GM12801 (cell line): Measurements from ENCODE around the gene APLN.

ENCODE experiments used
- CTCF ChIP-seq: IDR thresholded peaks from one replicate; pipeline ENCODE4 v1.5.1; 2011; ENCODE audit warnings: control low read depth; ENCODE audit not compliant: insufficient read length; ENCODE audit errors: extremely low read depth

Gene APLN, protein sequence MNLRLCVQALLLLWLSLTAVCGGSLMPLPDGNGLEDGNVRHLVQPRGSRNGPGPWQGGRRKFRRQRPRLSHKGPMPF

GRCh38 chrX:129654652-129655546, at the start of gene APLN:
TSS of gene APLN (minus strand) at chrX:129654956. CDS start at chrX:129654630, 326 bp downstream.
- no peak for TF ChIP-seq CTCF

GRCh38 chrX:129704491-129704890, 49.7 kb upstream of the APLN start:
- TF ChIP-seq CTCF: no peak

DNA sequence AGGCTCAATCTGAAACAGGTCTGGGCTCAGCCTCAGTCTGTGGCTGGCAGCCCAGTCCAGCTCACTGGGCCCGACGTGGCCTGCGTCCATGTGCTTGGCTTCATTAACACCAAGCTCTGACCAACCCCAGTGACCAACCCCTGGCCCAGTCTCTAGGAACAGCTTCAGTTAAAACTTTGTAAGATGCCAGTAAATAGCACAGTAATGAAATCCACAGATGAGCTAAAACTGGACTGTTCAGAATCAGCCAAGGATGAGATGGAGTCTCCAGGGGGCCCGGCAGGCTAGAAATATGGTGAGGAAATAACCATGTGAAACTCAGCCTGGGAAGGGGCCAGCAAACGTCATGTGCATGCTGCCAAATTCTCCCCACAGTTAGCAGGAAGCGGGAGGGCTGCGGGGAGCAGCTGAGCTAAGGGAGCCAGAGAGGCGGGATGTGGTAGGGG, 46.9 kb upstream of the APLN start:
- no peak for TF ChIP-seq CTCF

DNA sequence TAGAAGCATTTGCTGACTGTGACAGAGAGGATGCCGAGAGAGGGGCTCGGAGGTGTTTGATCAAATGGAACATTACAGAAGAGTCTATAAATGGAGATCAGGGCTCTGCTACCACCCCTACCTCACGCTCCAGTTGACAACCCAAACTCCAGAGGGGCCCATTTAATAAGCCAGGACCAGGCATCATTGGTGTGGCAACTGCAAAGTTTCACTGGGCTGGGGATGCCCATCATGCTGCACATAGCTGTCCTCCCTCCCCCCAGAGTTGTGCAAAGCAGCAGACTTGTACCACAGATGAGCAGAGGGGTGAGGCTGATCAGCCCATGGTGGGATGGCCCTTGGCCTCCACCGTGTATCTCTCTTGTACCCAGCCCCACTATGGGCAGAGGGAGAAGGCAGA, 45.8 kb upstream of the APLN start:
- no peak for TF ChIP-seq CTCF

DNA sequence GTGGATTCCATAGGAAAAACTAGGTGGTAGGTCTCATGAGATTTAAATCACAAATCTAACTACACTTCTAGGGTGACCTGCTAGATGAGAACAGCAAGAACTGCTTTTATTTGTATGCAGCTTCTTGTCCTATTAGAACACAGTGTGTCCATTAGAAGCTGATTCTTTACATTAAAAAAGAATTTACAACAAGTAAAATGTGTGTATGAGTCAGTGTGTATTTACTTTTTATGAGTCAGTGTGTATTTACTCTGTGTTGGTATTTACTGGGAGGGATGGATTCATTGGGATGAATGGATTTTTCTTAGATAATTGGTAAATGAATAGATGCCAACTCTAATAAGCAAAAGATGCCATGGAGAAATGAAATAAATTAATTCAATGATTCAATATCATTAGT, 43.4 kb upstream of the APLN start:
- TF ChIP-seq CTCF: no peak

DNA sequence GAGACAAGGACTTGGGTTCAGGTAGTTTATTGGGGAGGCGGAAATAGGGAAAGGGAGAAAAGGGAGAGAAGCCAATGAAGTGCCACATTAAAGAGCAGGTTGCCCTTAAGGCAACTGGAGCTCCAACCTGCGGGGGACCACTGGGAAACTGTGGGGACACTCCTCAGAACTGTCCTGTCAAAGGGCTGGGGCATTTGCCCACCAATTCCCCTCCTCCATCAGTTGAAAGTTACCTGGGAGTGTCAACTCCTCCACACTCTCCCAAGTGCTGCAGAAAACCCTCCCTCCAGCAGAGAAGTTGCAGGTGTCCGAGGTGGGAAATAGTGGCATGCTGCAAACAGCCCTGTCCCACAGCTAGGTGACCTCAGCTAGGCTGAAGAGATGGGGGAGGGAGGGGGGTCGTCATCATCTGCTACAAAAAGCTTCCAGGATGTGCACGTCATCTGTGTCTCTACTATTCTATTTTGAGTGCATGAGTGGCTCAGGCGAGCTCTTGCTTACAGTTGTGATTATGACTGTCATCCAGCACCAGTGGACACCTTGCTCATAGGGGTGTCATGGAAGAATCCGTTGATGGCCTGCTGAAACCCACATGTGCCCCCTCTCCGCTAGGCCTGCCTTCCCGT, 42.6 kb upstream of the APLN start:
- TF ChIP-seq CTCF: no peak

- no peak for TF ChIP-seq CTCF
These were observed 41.9 kb upstream of the APLN start for GRCh38 chrX:129696463-129697155.
